GM19238 (cell line): ENCODE data around the gene RABL3.
"Not testable (repeated sequence)": the region's sequence is repeated elsewhere in the genome, so short reads cannot be mapped to it uniquely, and the experiment has no call there.

Experiments
- DNase-seq: peaks from one replicate; pipeline ENCODE4 v3.0.0; 2011; ENCODE audit warnings: low spot score; ENCODE audit not compliant: insufficient read length

The RABL3 gene

DNA sequence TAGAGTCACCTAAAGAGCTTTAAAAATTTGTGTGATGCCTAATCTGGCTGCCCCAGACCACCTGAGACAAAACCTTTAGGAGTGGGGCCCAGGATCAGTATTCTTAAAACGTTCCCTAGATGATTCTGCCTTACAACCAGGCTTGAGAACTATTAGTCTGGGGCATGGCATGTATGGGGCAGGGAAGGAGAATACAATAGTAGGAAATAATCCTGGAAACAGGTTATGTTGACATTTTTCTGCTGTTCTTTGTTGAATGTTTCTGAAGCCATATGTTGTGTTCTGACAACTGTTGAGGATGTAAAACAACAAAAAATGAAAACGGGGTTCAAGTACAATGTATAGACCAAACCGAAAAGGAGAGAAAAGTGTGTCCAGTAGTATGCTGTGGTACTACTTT, 3.1 kb upstream of the RABL3 start:
- DNase-seq = no peak

DNA sequence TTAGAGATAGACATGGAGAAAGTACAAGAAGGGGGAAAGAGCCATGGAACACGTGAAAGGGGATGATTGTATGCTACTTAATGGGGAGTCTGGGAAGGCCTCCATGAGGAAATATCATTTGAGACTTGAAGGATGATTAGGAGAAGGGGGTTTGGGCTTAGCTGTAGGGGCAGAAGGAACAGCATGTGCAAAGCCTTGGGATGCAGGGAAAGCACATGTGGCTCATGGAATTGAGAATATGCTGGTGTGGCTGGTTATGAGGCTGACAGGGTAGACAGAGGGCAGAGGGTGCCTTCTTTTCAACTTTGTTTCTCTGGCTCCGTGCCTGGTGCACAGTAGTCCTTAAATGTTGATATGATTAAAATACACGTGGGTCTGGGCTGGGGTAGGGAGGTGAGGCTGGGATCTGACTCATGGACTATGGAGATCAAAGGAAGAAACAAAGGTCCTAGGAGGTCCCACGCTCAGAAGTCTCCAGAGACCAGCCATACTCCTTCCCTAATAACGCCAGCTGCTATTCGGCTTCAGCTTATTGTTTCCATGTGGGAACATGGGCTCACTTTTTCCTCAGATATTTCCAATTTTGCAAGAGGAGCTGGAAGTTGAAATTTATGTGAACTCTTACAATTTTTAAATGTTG, 1.4 kb upstream of the RABL3 start:
- DNase-seq = no peak

DNA sequence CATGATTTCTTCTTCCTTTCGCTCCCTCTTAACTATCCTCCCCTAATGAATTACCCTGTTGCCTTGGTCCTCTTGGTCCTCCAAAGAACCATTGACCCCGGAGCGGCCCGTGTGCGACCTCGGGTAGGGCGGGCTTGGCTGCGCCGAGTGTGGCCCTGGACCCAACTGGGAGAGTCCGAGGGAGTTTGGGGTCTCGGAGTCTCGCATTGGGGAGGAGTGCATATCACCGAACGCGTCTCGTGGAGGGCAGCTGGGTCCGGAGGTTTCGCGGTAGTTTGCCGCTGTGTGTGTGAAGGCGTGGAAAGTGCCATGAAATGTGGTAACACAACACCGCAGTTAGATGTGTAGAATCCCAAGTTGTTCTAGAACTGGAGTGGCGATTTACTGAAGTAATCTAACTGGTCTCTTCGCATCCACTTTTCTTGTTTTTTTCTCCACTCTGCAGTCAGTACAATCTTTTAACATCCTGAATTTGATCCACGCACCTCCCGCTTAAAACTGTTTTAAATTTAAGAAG, 591 bp upstream of the RABL3 start:
- DNase-seq = no peak

DNA sequence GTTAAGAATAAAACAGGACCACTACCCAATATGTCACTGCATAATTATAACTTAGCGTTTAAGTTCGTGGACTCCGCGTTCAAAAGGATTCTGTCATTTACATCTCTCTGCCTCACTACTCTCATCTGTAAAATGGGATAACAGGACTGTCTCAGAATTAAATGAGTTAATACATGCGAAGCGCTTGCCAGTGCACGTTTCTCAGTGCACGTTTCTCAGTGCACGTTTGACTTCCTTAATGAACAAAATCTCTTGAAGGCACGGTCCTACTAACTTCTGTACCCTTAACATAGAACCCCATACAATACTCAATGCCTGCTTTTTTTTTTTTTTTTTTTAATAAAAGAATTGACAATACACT, 499 bp downstream of the RABL3 start:
- DNase-seq = no peak

DNA sequence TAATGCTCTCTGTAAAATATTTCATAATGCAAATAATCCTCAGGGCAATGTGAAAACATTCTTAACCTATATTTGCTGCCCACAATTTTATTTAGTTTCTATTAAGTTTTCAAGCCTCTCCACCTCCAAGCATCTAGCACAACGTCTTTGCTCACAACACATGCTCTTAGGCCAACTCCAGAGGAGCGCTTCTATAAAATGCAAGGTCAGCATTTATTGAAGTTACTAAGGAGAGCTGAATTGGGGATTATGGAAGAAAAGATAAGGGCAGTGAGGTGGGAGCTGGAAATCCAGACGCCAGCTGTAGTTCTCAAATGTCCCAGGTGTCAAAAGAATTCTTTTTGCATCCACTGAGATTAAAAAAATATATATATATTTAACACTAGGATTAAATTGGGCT, 996 bp downstream of the RABL3 start:
- no peak for DNase-seq

DNA sequence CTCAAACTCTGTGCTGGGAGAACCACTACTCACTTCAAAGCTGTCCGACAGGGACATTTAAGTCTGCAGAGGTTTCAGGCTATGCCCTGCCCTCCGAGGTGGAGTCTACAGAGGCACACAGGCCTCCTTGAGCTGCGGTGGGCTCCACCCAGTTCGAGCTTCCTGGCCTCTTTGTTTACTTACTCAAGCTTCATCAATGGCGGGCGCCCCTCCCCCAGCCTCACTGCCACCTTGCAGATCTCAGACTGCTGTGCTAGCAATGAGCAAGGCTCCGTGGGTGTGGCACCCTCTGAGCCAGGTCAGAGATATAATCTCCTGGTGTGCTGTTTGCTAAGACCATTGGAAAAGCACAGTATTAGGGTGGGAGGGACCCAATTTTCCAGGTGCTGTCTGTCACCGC, 4.3 kb downstream of the RABL3 start:
- DNase-seq = not testable (repeated sequence)

DNA sequence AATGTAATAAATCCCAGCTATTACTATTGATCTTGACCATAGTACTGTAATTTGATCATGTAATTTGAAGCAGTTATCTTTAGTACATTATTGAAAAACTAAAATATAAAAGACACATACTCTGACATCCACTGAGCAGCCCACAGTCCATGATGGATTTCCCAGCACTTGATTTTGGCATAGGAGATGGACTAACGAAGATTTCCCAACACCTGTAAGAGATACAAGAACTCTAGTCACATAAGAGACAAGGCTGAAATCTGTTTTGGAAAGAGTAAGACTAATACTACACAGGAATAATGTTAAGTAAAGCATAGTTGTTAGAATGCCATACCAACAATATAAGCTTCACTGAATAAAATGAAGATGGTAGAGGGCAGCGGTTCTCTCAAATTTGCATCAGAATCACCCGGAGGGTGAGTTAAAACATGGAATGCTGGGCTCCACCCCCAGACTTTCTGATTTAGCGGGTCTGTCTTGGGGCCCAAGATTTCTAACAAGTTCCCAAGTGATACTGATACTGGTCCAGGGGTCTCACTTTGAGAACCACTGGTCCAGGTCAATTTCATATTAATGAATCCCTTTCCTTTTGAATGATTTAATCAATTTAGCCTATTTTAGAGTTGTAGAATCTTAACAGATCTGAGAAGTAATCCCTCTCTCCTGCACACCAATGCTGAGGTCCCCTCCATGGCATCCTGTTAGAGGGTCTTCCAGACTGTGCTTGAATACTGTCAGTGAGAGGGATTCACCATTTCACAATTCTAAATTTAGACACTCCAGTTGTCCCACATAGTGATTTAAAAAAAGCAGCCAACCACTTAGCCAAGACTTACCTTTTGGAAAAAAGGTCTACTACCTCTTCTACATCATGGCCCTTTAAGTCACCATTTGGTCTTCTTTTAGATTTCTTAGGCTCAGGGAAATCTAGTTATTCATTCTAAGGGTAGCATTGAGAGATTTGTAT, 11.5 kb downstream of the RABL3 start:
- DNase-seq = no peak

DNA sequence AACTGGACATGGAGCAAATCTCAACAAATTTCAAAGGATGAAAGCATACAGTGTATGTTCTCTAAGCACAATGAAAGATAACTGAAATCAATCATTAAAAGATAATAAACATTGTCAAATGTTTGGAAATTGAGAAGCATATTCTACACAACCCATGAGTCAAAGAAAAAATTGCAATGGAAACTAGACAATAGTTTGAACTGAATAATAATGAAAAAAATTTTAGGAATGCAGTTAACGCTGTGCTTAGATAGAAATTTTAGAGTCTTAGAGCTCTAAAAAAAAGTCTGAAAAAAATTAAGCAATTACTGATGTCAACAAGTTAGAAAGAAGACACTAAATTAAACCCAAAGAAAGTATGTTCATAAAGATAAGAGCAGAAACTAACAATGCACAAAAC, 15.5 kb downstream of the RABL3 start:
- DNase-seq = no peak

DNA sequence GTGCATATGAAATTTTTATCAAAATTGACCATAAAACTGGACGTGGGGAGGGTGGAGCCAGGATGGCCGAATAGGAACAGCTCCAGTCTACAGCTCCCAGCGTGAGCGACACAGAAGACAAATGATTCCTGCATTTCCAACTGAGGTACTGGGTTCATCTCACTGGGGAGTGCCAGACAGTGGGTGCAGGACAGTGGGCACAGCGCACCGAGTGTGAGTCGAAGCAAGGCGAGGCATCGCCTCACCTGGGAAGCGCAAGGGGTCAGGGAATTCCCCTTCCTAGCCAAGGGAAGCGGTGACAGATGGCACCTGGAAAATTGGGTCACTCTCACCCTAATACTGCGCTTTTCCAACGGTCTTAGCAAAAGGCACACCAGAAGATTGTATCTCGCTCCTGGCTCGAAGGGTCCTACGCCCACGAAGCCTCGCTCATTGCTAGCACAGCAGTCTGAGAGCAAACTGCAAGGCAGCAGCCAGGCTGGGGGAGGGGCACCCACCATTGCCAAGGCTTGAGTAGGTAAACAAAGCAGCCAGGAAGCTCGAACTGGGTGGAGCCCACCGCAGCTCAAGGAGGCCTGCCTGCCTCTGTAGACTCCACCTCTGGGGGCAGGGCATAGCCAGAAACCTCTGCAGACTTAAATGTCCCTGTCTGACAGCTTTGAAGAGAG, 23.0 kb downstream of the RABL3 start:
- DNase-seq = not testable (repeated sequence)

DNA sequence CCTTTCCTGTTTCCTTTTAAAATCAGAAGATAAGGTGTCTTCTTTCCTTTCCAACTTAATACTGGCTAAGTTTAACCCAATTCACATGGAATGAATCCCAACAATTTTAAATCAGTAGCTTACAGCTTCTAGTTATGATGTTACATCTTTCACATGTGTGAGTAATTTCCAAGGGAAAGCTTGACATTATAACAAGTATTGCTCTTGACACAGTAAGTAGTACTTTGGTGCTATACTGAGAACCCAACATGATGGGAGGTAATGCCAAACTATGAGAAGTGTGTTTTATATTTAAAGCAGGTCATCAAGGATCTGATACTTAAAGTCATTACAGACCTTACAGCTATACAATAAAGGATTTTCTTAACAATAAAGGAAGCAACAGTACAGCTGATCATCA, 29.1 kb downstream of the RABL3 start:
- DNase-seq = no peak

DNA sequence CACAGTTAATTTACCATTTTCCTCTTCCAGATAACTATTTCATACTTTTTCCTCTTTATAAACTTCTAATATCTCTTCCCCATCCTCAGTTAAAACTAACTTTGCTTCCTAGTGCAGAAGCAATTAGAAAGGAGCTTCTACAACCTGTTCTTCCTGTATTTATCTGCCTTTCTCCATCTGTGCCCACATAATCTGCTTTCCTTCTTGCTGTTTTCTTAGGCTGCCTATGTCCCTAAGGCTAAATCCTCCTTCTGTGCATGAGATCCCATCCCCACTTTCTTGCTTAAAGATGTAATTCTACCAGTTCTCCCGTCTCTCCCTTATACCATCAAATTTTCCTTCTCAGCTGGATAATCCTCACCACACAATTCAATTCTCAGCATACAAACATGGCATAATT, 31.9 kb downstream of the RABL3 start:
- no peak for DNase-seq

DNA sequence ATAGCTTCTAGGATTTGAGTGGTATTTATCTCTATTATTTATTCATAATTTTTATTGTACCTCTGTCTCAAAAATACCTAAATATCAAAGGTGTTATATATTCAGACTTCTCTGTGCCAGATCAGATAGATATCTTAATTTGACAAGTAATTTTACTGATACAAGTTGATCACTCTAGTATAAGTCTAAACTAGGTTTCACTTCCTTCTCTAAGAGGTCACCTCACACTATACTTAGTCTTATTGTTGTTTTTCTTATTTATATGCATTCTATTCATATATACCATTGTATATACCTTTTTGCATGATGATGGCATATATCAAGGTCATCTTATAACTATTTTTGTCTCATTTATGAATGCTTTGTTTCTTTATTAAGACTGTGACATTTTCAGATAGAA, 33.9 kb downstream of the RABL3 start:
- no peak for DNase-seq

DNA sequence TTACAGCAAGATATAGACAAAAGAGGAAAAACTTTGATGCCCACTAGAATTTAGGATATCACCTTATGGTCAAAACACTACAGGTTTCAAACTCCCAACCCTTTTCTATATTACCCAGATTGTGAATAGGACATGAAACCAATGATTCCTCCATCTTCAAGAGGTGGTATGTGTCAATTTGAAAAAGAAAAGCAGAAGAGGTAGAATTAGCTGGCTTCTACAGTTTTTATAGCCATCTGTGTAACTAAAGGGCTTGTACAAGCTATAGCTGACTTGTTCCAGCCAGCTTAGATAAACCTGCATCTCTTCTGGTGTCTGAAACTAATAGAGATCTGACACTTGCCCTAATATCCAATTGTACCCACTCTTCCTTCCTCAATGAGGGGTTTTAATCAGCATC, 35.4 kb downstream of the RABL3 start:
- no peak for DNase-seq

DNA sequence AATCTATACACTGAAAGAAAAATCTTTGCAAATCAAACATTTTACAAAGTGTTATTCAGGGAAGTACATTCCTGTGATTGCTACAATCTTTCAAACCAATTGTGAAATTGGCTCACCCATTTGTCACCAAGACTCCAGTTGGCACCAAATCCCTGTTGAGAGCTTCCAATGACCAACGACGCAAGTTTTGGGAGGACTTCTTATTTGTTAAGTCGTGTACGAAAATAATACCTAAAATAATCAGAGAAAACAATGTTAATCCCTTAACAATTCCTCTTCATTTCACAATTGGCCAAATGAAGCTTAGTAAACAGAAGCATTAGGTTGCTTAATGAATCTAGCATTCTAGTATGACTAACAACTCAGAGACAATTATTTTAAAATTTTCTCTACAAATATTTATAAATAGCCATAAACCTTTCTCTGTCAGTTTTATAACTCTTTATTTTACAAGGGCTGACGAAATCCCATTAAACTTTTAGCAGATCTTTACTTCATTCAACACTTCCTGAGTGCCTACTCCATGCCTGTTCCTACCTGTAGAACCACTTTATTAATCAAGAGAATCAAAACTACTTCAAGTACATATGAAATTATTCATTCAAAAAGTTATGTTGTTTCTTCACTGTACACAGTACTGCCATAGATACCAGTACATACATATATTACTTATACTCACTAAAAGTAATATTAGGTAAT, 36.3 kb downstream of the RABL3 start:
- DNase-seq = no peak

DNA sequence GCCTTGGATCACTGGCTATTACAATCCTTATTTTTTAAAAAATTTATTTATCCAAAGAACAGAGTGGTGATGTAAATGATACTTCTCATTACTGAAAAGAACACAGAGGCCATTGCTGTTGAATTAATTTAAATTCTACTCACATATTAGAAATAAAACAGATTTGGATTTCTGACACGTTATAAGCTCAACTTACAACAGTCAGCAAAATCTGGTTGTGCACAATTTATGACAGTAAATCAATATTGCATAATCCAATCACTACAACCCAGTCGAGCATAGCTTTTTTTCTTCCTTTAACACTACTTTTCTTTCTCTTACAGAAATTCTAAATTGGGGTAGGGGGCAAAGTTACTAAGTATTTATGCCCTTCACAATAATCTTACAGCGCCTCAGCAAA, 43.0 kb downstream of the RABL3 start:
- no peak for DNase-seq

DNA sequence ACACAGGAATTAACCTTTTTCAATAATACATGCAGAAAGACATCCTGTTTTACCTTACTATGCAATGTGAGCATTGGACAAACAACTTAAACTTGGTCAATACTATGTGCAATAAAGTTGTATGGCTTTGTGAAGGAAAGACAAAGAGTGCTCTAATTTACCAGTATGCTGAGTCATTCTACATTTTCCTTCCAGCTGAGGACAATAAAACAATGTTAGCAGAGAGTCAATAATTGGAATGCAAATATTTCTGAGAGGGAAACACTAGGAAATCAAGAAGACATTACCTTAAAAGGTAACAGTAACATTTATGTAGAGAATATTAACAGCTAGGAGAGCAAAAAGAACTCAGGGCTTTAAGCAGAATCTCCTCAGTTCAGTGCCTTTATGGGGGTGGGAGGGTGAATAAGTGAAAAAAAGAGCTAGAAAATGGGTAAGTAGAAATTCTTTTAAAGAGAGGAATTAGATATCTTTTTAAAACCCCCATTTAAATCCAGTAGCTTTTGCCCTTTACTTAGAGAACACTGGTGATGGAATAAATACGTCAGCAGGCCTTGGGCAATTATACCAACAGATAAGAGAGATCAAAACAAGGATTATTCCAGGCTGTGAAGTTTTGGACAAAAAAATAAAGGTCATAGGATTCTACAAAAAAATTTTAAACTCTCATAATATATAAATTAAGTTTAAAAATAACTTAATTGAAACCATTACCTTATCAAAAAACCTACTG, 48.7 kb downstream of the RABL3 start:
- no peak for DNase-seq

DNA sequence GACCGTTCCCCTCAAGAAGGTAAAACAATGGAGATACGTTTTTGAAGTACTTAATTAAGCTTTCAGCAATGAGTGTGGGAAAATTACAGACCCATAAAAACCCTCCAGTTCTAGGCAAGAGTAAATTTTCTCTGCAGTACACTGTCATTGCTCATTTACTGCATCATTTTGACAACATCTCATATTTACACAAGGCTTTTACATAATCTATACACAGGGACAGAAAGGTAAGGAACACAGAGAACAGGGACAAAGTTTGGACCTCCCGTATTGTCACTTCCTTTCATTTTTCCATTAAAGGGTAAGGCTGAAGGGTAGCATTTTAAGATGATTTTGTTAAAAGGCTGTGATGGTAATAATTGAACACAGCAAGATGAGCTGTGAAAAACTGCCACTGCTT, 52.9 kb downstream of the RABL3 start:
- no peak for DNase-seq

DNA sequence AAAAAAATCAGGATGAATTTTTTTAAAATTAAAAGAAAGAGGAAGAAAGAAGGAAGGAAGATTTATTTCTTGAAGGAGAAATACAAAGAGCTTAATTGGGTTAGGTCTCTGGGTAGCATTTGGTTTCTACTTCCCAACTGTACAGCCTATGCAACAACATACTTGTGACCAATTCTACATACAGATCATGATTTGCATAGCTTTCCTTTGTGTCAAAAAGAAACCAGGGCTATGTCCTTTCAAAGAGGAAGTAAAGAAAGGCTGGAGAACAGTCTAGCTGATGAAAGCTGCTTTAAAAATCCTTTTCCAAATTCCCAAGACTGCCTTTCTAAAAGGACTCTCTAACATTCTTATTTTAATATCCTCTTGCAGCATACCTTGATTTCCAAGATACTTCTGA, 54.2 kb downstream of the RABL3 start:
- DNase-seq = peak; percentile 23

DNA sequence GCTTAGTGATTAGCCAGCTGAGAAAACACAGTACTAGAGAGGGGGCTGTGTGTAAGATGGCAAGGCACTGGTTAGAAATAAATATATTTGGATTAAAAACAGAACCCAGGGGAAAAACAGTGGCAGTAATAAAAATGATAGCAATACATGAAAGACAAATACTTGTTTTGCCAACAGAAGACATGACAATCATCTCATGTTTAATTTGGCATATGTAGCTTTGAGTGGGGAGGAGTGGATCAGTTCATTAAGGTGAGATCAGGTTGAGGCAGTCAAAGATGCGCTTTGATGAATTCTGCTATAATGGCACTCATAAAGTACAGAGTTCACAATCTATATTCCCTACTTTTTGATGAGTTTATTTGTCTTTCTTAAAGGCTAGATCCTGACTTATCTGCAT, 56.9 kb downstream of the RABL3 start:
- no peak for DNase-seq

DNA sequence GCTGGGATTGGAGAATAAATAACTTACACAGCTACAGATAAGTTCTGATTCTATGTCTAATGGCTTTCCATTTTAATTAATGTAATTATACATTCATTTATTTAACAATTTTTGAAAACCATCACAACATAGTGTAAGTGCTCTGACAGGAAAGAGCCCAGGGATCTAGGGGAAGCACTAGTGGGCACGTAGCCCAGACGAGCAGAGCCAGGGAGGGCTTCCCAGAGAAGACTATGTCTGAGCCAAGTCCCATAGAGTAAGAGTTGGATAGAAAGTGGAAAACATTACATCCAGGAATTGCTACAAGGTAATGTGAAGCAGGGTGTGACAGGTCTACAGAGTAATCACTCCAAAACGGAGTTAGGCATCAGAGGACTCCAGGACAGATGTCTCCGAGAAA, 57.4 kb downstream of the RABL3 start:
- no peak for DNase-seq
